ENCODE data around the gene LITAFD. TPM values are rescaled to one million over a fixed set of nuclear protein-coding genes. Genes with fewer than 3 reads are reported as not detected.
"Not testable (repeated sequence)": the region's sequence is repeated elsewhere in the genome, so short reads cannot be mapped to it uniquely, and the experiment has no call there.

LITAFD gene
- total and polyA plus RNA-seq, 10 of the 15 experiments (the other 5 are each of a cell fraction or from before 2014, with no cell fraction given) = not detected

- TF ChIP-seq ZNF687 (IDR thresholded peaks at IDR 0.05) = peak; percentile 19; the same call in 1 of the 2 replicates
Measured at GRCh38 chr16:8869212-8869987, 12.8 kb upstream of the LITAFD start (continued).

GRCh38 chr16:8869988-8870241, 12.2 kb upstream of the LITAFD start:
- 94% methylated on average over 10 of the region's 10 CpGs for WGBS (ENCODE audit: insufficient coverage, insufficient replicate concordance, low lambda C conversion rate, missing lambda C conversion rate)
- H2AFZ ChIP-seq (ENCODE audit: control insufficient read depth, low read depth, low read length); in situ Hi-C loops (cut with MboI); ATAC-seq; H3K4me3 ChIP-seq; H3K9ac ChIP-seq (ENCODE audit: control insufficient read depth, insufficient read depth, low read length); H3K9me3 ChIP-seq (replicated peaks; ENCODE audit: control insufficient read depth, insufficient read depth, low read length); FAIRE-seq; H3K27me3 ChIP-seq (replicated peaks in 1 of 2; ENCODE audit: control insufficient read depth in 2 of 2, insufficient read depth in 2 of 2, low read length in 1 of 2); DNase-seq (ENCODE audit: low read depth, low spot score); BruUV-seq (replicated peaks); H4K20me1 ChIP-seq (ENCODE audit: control insufficient read depth, insufficient read depth); H3K36me3 ChIP-seq (ENCODE audit: control insufficient read depth in 2 of 2, insufficient read depth in 2 of 2, low read length in 1 of 2): not testable (repeated sequence)
- intact Hi-C loops (cut with micrococcal nuclease; ENCODE audit: unreplicated experiment) = loop anchor here (1.0 kb wide), 1 partner anchor 22 kb away; no protein-coding TSS in a partner anchor
- CTCF ChIA-PET = interaction anchor here (0.6 to 3.1 kb wide), 3 partner anchors 10 to 269 kb away, joined by 3 to 30 read pairs (median 3); no protein-coding TSS in a partner anchor
- Histone ChIP-seq H3K4me2 (ENCODE audit: control insufficient read depth, insufficient read depth) (peak overlapping the region; percentile 66), H3K27ac (ENCODE audit: control insufficient read depth, insufficient read depth) (peak overlapping the region; percentile 65; the same call in 1 of the 2 replicates), H3K4me1 (ENCODE audit: control insufficient read depth, insufficient read depth, low read length) (peaks cover 27% of the 10 kb centered on the region), H3K79me2 (ENCODE audit: control insufficient read depth, insufficient read depth, low read length) (peaks cover 33% of the 10 kb centered on the region)
- RAD21 ChIA-PET (ENCODE audit: unreplicated experiment) = interaction anchor here (1.2 to 3.9 kb wide), 5 partner anchors 11 to 300 kb away, joined by 4 to 44 read pairs (median 5); partner anchors contain the start of gene LITAFD
- POLR2A ChIA-PET = interaction anchor here (1.5 to 2.2 kb wide), 3 partner anchors 10 to 222 kb away, joined by 4 to 8 read pairs (median 8); partner anchors contain the start of gene HAPSTR1
- SMC1A ChIA-PET (ENCODE audit: uncharacterized antibody, unreplicated experiment) = interaction anchor here (1.3 to 4.4 kb wide), 5 partner anchors 12 to 212 kb away, joined by 3 to 29 read pairs (median 3); partner anchors contain the start of gene LITAFD
